Lung microvascular endothelial cell (primary cell): ENCODE results near the gene MRPL24. TPM values are rescaled to one million over a fixed set of nuclear protein-coding genes. Genes with fewer than 3 reads are reported as not detected.
"Not testable (repeated sequence)": the region's sequence is repeated elsewhere in the genome, so short reads cannot be mapped to it uniquely, and the experiment has no call there.

Experiments
- DNase-seq, 2 donors: peaks; one replicate each; pipeline versions ENCODE4 v3.0.0 to v3.0.0-alpha.2; 2010; ENCODE audit warnings: low read depth in 2 of 2
- total RNA-seq: library from RNA; depleted of rRNA; stranded (reverse); fragments of >200 nt; gene quantifications from 2 replicates; pipeline ENCODE4 v1.2.1, GENCODE V29; 2014

The MRPL24 gene
- 40.3 TPM in 2 replicates for total RNA-seq

DNA sequence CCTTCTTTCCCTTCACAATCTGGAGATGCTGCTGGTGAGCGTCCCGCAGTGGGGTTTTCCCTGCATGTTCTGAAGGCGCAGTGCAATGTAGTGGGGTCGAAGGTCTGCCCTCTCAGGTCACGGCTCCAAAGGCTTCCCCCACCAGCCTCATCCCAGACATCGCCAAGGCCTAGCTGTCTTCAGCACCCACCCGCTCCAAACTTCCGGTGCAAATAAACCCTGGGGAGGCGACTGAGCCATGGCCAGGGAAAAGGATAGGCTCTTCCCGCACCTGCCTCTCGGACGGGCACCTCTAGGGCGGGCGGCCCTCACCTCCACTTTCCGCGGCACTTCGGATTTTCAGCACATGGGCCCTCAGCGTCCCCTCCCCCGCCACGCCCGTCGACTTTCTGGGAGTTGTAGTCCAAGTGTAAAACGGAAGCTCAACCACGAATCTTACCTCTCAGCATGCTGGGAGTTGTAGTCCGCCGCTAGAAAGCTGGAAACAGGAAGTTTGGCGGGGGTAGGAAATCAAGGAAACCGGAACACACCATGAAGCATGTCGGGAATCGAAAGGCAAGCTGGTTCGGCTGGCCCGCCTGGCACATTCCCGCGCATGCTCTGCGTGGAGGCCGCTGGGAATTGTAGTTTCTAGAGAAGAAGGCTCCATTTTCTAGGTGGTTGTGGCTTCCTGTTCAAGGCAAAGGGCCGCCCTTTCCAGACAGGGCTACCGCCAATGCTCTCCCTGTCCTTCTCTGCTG is at the start of gene MRPL24:
Gene MRPL24 (minus strand): TSS at position 348 of the 740 bp plus-strand sequence. CDS start 2,384 bp downstream, outside the sequence.
- DNase-seq: peak; percentile 99 to 100

DNA sequence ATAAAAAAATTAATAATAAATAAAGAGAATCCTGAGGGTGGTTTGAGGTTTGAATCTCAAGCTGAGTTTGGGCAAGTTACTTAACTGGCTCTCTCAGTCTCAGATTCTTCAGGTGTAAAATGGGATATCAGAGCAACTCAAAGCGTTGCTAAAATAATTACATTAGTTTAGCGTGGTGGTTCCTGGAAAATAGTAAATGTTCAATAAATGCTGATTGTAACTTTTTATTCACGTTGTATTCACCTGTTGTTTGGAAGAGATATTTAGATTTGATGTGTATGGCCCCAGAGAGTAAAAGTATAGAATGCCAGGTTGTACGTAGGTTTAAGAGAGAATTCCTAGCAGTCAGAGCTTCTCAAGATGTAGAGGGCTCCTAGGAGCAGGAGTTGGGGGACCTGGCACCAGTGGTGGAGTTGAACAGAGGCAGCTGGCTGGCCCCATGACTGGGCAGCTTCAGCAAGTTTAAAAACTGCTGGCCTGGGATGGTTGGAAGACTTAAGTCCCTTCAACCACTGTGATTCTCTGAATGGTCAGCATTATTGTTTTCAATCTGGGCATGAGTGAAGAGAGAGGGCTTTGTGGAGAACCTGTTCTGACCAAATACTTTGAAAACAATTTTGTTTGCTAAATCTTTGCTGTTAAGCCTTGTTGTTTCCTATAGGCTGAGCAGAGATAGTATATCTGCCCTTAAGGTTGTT is 48.9 kb upstream of the MRPL24 start:
- no peak for DNase-seq

DNA sequence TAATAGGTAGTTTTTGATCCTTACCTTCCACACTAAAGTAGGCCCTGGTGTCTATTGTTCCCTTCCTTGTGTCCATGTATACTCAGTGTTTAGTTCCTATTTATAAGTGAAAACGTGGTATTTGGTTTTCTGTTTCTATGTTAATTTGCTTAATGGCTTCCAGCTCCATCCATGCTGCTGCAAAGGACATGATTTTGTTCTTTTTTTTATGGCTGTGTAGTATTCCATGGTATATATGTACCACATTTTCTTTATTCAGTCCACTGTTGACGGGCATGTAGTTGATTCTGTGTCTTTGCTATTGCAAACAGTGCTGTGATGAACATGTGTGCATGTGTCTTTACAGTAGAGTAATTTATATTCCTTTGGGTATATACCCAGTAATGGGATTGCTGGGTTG is 47.2 kb upstream of the MRPL24 start:
- no peak for DNase-seq

- no peak for DNase-seq
Observed at GRCh38 chr1:156786640-156787039, 45.8 kb upstream of the MRPL24 start.

GRCh38 chr1:156785458-156785857 is 44.6 kb upstream of the MRPL24 start:
- no peak for DNase-seq

- peak in 1 of 2 donors; percentile 57 for DNase-seq
Observed at GRCh38 chr1:156781585-156782186, 40.8 kb upstream of the MRPL24 start.

GRCh38 chr1:156777573-156777972 is 36.7 kb upstream of the MRPL24 start:
- DNase-seq: no peak

DNA sequence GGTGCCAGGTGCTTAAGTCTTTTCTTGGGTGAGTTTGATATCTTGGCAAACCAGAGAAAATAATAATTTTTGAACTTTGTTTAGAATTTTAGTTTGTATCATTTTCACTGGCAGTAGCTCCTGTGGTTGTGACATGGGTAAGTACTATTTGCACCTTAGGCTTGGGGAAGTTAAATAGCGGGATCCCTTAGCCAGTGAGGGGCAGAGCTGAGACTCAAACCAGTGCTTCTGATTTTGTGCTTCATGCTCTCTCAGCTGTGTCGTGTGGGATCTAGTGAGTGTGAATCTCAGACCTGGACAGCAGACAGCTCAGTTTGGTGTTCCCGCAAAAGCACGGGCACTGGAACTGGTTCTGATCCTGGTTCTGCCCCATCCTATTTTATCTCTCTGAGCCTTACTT is 36.1 kb upstream of the MRPL24 start:
- no peak for DNase-seq

DNA sequence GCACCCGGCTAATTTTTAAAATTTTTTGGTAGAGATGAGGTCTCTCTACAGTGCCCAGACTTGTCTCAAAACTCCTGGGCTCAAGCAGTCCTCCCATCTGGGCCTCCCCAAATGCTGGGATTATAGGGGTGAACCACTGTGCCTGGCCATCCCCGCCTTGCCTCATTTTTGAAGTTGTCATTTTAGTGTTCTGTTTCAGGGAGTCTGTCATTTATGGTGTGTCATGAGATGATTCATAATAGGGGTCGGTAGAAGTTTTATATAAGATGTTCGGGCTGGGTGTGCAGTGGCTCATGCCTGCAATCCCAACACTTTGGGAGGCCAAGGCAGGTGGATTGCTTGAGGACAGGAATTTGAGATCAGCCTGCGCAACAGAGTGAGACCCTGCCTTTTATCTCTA is 34.9 kb upstream of the MRPL24 start:
- DNase-seq: no peak

- DNase-seq: no peak
Observed at GRCh38 chr1:156773607-156774006, 32.7 kb upstream of the MRPL24 start.

- DNase-seq: no peak
Observed at GRCh38 chr1:156772728-156773497, 32.0 kb upstream of the MRPL24 start.

DNA sequence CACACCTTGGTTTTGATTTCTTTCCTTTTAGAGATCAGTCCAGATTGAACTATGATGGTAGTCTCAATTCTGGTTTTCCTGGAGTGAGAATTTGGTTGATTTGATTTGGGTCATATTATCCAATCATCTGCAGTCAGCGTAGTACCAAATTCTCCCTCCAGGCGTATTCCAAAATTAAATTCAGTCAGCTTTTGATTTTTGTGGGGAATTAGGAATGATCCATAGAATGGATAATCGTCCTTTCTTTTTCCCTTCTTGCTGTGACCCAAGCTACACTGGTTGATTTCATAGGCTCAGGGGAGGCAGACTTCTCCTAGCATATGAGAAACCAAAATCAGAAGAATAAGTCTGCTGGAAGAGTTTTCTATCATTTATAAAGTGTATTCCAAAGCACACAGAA is 31.3 kb upstream of the MRPL24 start:
- DNase-seq: no peak

DNA sequence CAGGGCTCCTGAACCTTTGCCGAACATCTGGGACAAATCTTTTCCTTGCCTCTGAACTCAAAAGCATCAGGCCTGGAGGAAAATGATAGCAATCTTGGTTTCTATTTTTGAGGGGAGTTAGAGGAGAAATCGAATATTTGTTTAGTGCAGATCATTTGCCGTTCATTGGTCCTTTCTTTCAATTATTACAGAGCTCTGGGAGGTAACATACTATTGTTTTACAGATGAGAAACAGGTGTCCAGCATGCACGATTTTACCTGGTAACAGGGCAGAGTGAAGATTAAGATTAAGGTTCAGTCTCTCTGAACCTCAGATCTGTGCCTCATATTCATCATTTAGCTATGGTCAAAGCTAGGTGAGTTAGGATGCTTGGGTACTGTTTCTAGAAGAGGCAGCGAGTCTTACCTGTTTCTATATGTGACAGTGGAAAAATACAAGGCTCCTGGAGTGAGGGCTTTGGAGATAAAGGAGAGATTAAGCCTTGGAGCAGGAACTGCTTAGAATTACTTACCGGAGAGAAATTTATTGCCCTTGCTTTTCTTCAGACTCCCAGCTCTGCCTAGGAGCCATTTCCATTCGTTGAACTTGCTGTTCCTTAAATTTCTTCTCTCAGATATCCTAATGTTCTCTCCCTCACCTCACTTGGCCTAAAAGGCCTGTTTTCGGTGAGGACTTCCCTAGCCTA is 27.9 kb upstream of the MRPL24 start:
- DNase-seq: no peak

DNA sequence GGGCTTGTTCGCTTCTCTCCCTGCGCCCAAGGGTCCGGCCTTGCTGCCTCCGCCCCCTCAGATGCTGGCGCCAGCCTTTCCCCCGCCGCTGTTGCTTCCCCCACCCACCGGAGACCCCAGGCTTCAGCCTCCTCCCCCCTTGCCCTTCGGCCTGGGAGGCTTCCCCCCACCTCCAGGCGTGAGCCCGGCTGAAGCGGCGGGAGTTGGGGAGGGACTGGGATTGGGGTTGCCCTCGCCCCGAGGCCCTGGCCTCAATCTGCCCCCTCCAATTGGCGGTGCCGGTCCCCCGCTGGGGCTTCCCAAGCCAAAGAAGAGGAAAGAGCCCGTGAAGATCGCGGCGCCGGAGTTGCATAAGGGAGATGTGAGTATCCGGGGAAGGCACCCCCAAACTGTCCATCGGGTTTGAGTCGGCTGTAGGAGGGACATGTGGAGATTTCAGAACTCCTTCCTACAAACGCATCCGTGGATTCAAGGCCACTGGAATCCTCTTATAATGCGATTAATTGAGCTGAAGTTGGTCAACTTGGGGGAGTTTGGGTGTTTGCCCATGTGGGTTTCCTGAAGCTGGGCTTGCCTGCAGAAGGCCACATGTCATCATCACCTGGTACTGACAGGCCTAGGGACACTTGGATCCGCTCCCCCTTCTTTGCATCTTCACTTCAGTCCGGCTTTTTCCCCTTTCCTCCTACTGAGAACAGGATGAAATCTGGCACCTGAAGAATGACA is 27.2 kb upstream of the MRPL24 start:
- DNase-seq: peak; percentile 28 to 34

DNA sequence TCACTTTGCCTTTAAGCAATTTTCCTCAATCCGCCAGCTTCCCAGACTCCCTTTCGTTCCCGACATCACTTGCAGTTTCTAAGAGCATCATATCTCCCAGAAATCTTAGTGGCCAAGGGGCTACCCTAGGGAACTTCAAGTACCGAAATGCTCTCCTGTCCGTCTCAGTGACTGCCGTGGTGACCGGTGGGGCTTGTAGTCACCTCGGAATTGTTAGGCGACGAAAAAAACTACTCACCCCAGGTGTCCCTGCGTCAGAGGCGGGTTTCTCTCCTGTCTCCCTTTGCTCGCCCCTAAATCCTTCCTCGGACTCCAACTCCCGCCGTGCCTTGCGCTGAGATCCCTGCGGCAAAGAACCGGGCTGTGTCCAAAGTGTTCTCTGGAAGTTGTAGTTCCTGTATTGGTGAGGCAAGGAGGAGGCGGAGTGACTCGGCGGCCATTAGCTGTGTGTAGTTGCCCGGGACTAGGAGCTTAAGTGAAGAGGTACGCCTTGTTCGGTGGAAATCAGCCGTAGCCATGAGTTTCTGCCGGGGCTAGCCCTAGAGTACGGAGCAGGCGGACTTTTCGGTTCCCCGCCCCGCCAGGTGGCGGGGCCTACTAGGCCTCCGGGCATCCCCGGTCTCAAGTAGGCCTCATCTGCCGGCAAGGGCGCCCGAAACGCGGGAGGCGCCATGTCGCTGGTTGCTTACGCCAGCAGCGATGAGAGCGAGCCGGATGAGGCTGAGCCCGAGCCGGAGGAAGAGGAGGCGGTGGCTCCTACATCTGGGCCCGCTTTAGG is 26.4 kb upstream of the MRPL24 start, which contains the start of gene PRCC:
Gene PRCC (plus strand): TSS at position 435 of the 778 bp plus-strand sequence. CDS start 237 bp downstream, at position 672.
- DNase-seq: peak; percentile 99 to 100

- DNase-seq: peak; percentile 29 to 37
Observed at GRCh38 chr1:156766298-156767100, 25.6 kb upstream of the MRPL24 start.

GRCh38 chr1:156765666-156766065 is 24.8 kb upstream of the MRPL24 start:
- DNase-seq: no peak

- not testable (repeated sequence) for DNase-seq
Observed at GRCh38 chr1:156765136-156765535, 24.2 kb upstream of the MRPL24 start.

- no peak for DNase-seq
Observed at GRCh38 chr1:156760796-156761104, 19.9 kb upstream of the MRPL24 start.
